Airway epithelial cell (primary cell): ENCODE results near the gene ANXA8. TPM values are rescaled to one million over a fixed set of nuclear protein-coding genes. Genes with fewer than 3 reads are reported as not detected.

ENCODE experiments used
- total RNA-seq: library from RNA; depleted of rRNA; stranded (reverse); fragments of >200 nt; gene quantifications from 2 replicates; pipeline ENCODE4 v1.2.3, GENCODE V29; 2015

ANXA8 gene, protein sequence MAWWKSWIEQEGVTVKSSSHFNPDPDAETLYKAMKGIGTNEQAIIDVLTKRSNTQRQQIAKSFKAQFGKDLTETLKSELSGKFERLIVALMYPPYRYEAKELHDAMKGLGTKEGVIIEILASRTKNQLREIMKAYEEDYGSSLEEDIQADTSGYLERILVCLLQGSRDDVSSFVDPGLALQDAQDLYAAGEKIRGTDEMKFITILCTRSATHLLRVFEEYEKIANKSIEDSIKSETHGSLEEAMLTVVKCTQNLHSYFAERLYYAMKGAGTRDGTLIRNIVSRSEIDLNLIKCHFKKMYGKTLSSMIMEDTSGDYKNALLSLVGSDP
- total RNA-seq: 189 and 221 TPM in 2 replicates

DNA sequence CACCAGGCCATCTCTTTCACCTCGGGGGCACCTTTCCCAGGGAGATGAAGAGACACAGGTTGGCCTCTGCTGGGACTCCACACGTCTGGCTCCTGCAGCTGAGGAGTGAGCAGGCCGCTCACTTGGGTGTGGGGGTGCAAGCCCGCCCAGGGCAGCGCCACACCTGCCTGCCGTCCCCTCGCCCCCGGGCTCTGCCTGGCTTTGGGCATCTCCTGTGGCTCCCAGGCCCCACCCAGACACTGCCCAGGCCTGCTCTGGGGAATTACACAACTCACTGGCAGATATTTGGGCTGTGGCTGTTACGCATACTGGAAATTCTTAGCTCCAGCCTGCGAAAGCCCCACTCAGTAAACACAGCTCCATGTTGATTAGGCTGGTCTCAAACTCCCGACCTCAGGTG, at the start of gene ANXA8:
Gene ANXA8 (minus strand): TSS at position 193 of the 400 bp plus-strand sequence. CDS start 182 bp downstream, at position 11.

DNA sequence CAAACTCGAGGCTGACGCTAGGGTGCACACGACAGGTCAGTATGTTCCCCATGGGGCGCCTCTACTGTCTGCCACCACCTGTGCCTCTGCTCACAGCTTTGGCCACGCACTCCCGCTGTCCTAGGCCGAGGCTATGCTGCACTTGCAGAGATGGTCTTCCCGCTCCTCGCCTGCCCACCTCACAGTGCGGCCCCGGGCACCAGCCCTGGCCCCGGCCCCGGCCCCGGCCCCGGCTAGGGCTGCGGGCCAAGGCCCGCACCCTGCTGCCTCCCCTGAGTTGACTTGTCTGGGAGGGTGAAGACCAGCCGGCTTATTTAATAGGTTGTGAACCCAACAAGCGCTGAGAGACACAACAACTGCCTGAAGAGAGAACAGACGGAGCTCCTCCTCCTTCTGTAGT, 39.6 kb upstream of the ANXA8 start, which contains the start of gene AGAP9:
Gene AGAP9 (minus strand): TSS at position 164 of the 400 bp plus-strand sequence. CDS start 112 bp downstream, at position 52.

DNA sequence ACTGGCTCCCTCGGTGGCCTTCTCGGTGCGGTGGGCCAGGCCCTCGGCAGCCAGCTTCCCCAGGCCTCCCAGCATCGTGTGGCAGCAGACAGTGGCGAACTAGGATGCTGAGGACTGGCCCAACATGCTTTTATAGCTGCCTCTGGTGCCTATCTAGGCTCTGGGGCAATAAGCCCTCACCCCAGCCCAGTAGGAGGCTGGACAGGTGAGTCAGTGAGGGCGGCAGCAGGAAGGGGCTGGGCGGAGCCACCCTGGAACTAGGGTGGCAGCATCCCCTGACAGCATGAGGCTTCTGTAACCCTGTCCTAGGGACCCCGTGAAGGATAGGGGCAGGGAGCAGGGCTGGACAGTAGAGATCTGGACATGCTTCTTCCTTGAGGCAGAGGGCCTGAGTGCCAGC, 7.7 kb upstream of the ANXA8 start, which contains the start of gene FAM25G:
Gene FAM25G (minus strand): TSS at position 101 of the 400 bp plus-strand sequence. CDS start 26 bp downstream, at position 75.

Other genes starting within 250 kb of the ANXA8 start
- gene GDF10, start 183.9 kb downstream of the ANXA8 start, total RNA-seq: not detected in 2 replicates
- not detected in 2 replicates for gene GDF2, start 161.7 kb downstream of the ANXA8 start, total RNA-seq
- not detected in 2 replicates for gene RBP3, start 135.8 kb downstream of the ANXA8 start, total RNA-seq
- gene ZNF488, start 99.8 kb downstream of the ANXA8 start, total RNA-seq: 2.3 TPM in 2 replicates
- gene FAM25G, start 7.6 kb upstream of the ANXA8 start, total RNA-seq: 5.3 and 29.8 TPM in 2 replicates
- gene AGAP9, start 39.5 kb upstream of the ANXA8 start, total RNA-seq: 0.09 and 1.2 TPM in 2 replicates